ENCODE data around the gene GALNT18. TPM values are rescaled to one million over a fixed set of nuclear protein-coding genes. Genes with fewer than 3 reads are reported as not detected.

The GALNT18 gene
- total and polyA plus RNA-seq, 4 donors = 2.1 to 11.0 (median 3.8) TPM

GRCh38 chr11:11265320-11265719 is 356.5 kb downstream of the GALNT18 start:
- Histone ChIP-seq H3K4me1 (ENCODE audit: control insufficient read depth in 4 of 4, insufficient read depth in 4 of 4, low read length in 3 of 4) (no peaks in the 10 kb centered on the region), H3K27ac (ENCODE audit: low read depth in 1 of 2, low read length in 2 of 2) (no peak overlapping the region), H3K36me3 (ENCODE audit: control insufficient read depth in 4 of 4, insufficient read depth in 3 of 4, low read depth in 1 of 4, low read length in 3 of 4) (peaks cover 0 to 14% (median 2%) of the 10 kb centered on the region in 4 donors), H3K9me3 (ENCODE audit: control insufficient read depth in 4 of 4, low read length in 3 of 4) (no peaks in the 10 kb centered on the region), H3K9ac (ENCODE audit: low read depth in 1 of 2, low read length in 2 of 2) (no peak overlapping the region), H3K4me3 (ENCODE audit: low read depth in 1 of 3, low read length in 3 of 3) (no peak overlapping the region), H3K27me3 (ENCODE audit: control insufficient read depth in 4 of 4, insufficient read depth in 4 of 4, low read length in 3 of 4) (no peaks in the 10 kb centered on the region)
- DNase-seq (ENCODE audit: low spot score) = no peak
- no peak for TF ChIP-seq MAX (IDR thresholded peaks at IDR 0.05)
- TF ChIP-seq RXRA (IDR thresholded peaks at IDR 0.05) = no peak
- TF ChIP-seq ZBTB33 (IDR thresholded peaks at IDR 0.05) = no peak
- no peak for TF ChIP-seq YY1 (IDR thresholded peaks at IDR 0.05)
- TF ChIP-seq JUND (IDR thresholded peaks at IDR 0.05) = no peak
- TF ChIP-seq FOXA2 (IDR thresholded peaks at IDR 0.05) = no peak
- TF ChIP-seq REST (IDR thresholded peaks at IDR 0.05) = no peak
- no peak for TF ChIP-seq EGR1 (IDR thresholded peaks at IDR 0.05; ENCODE audit: low read depth in 2 of 2)
- TF ChIP-seq SP1 (IDR thresholded peaks at IDR 0.05) = no peak
- TF ChIP-seq NR2F2 (IDR thresholded peaks at IDR 0.05) = no peak
- TF ChIP-seq CTCF (IDR thresholded peaks at IDR 0.05; ENCODE audit: low read depth, low read length, missing input control) = no peak
- no peak for TF ChIP-seq RAD21 (IDR thresholded peaks at IDR 0.05)
- WGBS = 75% methylated on average over 3 of the region's 3 CpGs

- H3K9ac ChIP-seq (ENCODE audit: low read depth in 1 of 2, low read length in 2 of 2) = no peak overlapping the region
- DNase-seq (ENCODE audit: low spot score) = no peak
- peaks cover 0 to 2% (median 0%) of the 10 kb centered on the region in 4 donors for H3K36me3 ChIP-seq (ENCODE audit: control insufficient read depth in 4 of 4, insufficient read depth in 3 of 4, low read depth in 1 of 4, low read length in 3 of 4)
- no peak overlapping the region for H3K4me3 ChIP-seq (ENCODE audit: low read depth in 1 of 3, low read length in 3 of 3)
- no peak overlapping the region for H3K27ac ChIP-seq (ENCODE audit: low read depth in 1 of 2, low read length in 2 of 2)
- H3K9me3 ChIP-seq (ENCODE audit: control insufficient read depth in 4 of 4, low read length in 3 of 4) = no peaks in the 10 kb centered on the region
- WGBS = 59% methylated on average over 8 of the region's 8 CpGs
- no peaks in the 10 kb centered on the region for H3K4me1 ChIP-seq (ENCODE audit: control insufficient read depth in 4 of 4, insufficient read depth in 4 of 4, low read length in 3 of 4)
- no peaks in the 10 kb centered on the region for H3K27me3 ChIP-seq (ENCODE audit: control insufficient read depth in 4 of 4, insufficient read depth in 4 of 4, low read length in 3 of 4)
- TF ChIP-seq ATF3 (IDR thresholded peaks at IDR 0.05) (no peak), SP1 (IDR thresholded peaks at IDR 0.05) (no peak), GABPA (IDR thresholded peaks at IDR 0.05 in 1 of 2, conservative IDR thresholded peaks at IDR 0.05 in 1 of 2) (no peak), RAD21 (IDR thresholded peaks at IDR 0.05) (no peak), MAX (IDR thresholded peaks at IDR 0.05) (no peak), REST (IDR thresholded peaks at IDR 0.05) (no peak), TAF1 (conservative IDR thresholded peaks at IDR 0.05) (no peak), ZBTB33 (IDR thresholded peaks at IDR 0.05) (no peak), RXRA (IDR thresholded peaks at IDR 0.05) (no peak), HNF4A (conservative IDR thresholded peaks at IDR 0.05) (no peak), FOXA2 (IDR thresholded peaks at IDR 0.05) (no peak)
Measured at GRCh38 chr11:11263238-11264005, 358.4 kb downstream of the GALNT18 start.

Measured in liver (tissue), 9 donors.